ENCODE results near the gene RAB5IF. TPM values are rescaled to one million over a fixed set of nuclear protein-coding genes. Genes with fewer than 3 reads are reported as not detected.

The RAB5IF gene
- total and polyA plus RNA-seq, 10 of the 15 experiments (the other 5 are each of a cell fraction or from before 2014, with no cell fraction given), result 19.4 to 246 (median 92.0) TPM

GRCh38 chr20:36605399-36606157, at the start of gene RAB5IF (continued):
- TF ChIP-seq PRDM15 (CRISPR knock-in tag; IDR thresholded peaks at IDR 0.05) (no peak; the same call in 1 of the 2 replicates), CUX1 (IDR thresholded peaks at IDR 0.05; ENCODE audit: insufficient replicate concordance, low read depth, low read length) (no peak), IRF3 (IDR thresholded peaks at IDR 0.05) (no peak; the same call in 1 of the 2 replicates), KLF5 (IDR thresholded peaks at IDR 0.05; ENCODE audit: partially characterized antibody) (no peak), ASH2L (IDR thresholded peaks at IDR 0.05; ENCODE audit: borderline replicate concordance, low read depth) (0 out of 2 replicates have a peak, but pooled peaks have one; percentile 53), POU2F2 (IDR thresholded peaks at IDR 0.05; ENCODE audit: borderline replicate concordance, low read depth, low read length) (peak; percentile 12; the same call in 2 of the 3 replicates), ZSCAN29 (IDR thresholded peaks at IDR 0.05) (peak; percentile 70; the same call in 1 of the 2 replicates), MLLT1 (IDR thresholded peaks at IDR 0.05) (peak; percentile 80; the same call in 1 of the 2 replicates), ZNF24 (IDR thresholded peaks at IDR 0.05) (no peak), RCOR1 (conservative IDR thresholded peaks at IDR 0.05; ENCODE audit: low read depth, low read length) (no peak), IKZF1 (conservative IDR thresholded peaks at IDR 0.05) (peak; percentile 96), CHD2 (IDR thresholded peaks at IDR 0.05; ENCODE audit: borderline replicate concordance, low read depth, low read length) (peak; percentile 52), BCL11A (IDR thresholded peaks at IDR 0.05; ENCODE audit: low read depth, low read length) (peak; percentile 10; the same call in 1 of the 2 replicates), MYC (IDR thresholded peaks at IDR 0.05; ENCODE audit: insufficient read depth, insufficient read length, insufficient replicate concordance, low read length, severe bottlenecking) (no peak), IRF5 (IDR thresholded peaks at IDR 0.05; ENCODE audit: borderline replicate concordance) (no peak)

Data from GM12878 (cell line).